Amniotic stem cell (primary cell): ENCODE measurements around the gene OTUD7B.
"Not testable (repeated sequence)": the region's sequence is repeated elsewhere in the genome, so short reads cannot be mapped to it uniquely, and the experiment has no call there.

Source experiments
- DNase-seq: peaks from one replicate; lab custom pipeline; 2025; lab: John Stamatoyannopoulos, UW

Gene OTUD7B

GRCh38 chr1:150002217-150002616, 8.3 kb downstream of the OTUD7B start:
- DNase-seq, result no peak

DNA sequence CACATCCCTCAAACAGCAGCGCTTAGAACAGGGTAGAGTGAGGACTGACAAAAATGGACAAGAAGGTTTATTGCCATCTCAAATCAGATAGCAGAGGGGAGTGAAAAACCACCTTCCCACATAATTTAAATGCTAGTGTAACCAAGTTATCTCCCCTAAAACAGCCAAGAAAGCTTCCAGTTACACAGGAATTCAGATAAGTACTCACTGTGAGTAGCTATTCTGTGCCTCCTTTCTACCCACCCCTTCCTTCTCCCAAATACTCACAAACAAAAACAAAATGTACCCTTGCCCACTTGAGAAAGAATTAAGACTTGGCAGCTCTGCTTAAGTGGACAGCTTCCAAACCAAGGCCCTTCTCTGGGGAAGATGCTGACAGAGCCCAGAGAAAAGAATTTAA, 9.1 kb downstream of the OTUD7B start:
- no peak for DNase-seq

DNA sequence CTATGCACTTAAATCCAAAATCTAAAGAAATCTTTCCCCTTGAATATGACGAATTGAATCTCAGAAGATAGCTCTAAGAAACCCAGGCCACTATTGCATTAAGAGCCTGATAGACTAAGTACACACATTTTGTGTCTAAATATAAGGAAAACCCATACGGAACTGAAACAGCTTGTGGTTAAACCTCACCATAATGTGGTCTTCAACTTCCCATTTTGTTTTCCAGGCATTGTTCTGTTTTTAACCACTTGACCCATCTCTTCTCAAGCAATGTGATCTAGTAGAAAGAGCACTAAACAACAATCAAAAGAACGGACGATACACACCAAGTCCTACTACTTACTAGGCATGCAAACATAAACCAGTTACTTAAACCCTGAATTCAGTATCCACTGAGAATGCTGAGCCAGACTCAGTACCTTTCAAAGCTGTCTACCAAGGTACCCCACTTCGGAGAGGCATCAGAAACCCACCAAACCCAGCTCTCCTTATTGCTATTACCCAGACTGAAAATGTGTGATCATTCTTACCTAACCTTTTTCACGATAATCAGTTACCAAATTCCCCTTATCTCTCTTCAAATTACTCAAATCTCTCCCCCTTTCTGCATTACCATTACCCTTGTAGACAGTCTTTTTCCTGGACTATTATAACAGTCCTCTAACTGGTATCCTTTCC, 12.8 kb downstream of the OTUD7B start:
- no peak for DNase-seq

DNA sequence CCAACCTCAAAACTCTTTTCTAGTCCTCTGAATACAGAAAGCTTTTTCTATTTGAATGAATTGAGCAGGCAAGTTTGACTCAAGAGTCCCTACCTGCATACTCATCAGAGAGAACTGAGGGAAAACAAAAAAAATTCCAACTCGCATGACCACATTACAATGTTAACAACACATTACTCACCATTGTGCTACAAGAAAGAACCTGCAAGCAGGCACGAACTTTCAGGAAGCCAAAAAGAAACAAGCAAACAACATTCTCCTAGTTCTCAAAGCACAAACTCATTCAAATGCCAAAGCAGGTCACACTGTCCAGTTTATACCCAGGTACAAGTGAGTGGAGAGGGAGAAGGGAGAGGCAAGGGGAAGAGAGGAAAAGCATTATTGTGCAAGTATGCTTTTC, 14.6 kb downstream of the OTUD7B start:
- DNase-seq, result no peak

- DNase-seq, result no peak
Measured at GRCh38 chr1:149993764-149994163, 16.8 kb downstream of the OTUD7B start.

GRCh38 chr1:149993181-149993580, 17.3 kb downstream of the OTUD7B start:
- no peak for DNase-seq

GRCh38 chr1:149987297-149987595, 23.3 kb downstream of the OTUD7B start:
- no peak for DNase-seq

GRCh38 chr1:149986486-149987296, 23.8 kb downstream of the OTUD7B start:
- peak; percentile 43 for DNase-seq

GRCh38 chr1:149979972-149980540, 30.5 kb downstream of the OTUD7B start:
- no peak for DNase-seq

- DNase-seq, result no peak
Measured at GRCh38 chr1:149979245-149979971, 31.1 kb downstream of the OTUD7B start.

DNA sequence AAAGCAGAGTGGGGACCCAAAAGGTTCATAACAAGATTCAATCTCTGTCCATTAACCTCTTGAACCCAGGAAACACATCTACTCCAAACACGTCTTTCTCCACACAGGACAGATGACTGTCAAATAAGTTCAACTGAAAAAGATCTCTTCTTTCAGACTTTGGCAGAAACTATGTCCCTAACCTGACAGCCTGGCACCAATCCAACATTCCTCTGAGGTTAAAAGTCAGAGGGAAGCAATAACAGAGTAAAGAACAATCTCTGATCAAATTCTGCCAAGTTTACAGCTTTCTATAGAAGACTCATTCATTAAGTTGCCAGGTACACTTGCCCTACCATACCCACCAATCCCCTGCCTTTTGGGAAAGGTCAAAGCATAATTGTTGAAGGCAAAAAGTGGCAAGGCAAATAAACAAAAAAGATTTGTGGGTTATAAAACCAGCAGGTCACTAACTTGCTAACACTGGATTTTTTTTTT, 31.9 kb downstream of the OTUD7B start:
- no peak for DNase-seq

- DNase-seq, result no peak
Measured at GRCh38 chr1:149977345-149977744, 33.2 kb downstream of the OTUD7B start.

- no peak for DNase-seq
Measured at GRCh38 chr1:149972547-149972946, 38.0 kb downstream of the OTUD7B start.

DNA sequence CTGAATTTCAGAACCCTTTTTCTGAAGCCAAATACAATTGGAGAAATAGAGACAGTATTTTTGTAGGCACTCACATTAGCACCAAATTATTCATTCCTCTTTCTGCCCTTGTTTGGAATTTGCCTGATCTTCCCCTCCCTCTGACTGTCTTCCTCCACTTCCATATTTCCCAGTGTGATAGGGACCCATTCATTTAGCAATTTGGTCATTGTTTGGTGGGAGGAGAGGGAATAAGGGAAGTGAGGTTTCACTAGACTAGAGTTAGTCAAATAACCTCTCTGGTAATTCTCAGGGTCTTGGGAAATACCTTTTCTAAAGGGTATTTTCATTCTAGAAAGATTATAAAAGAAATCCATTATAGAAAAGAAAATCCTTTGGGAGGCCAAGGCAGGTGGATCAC, 42.9 kb downstream of the OTUD7B start:
- no peak for DNase-seq

GRCh38 chr1:149967041-149967440, 43.5 kb downstream of the OTUD7B start:
- DNase-seq, result no peak

DNA sequence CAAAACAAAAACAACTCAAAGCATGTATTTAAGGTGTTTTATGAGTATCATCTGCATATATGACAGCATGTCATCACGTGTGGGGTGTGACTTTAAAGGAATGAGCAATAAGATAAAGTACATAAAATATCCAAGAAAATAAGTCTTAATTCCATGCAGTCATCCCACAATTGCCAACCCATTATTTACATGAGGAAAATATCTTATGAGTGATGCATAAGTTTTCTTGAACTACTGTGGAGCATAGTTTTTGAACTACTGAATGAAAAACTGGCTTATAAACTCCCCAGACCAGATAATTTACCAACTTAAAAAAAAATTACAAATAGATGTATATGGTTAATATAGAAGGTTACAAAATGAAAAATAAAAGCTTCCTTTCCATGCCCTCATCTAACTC, 44.1 kb downstream of the OTUD7B start:
- DNase-seq, result no peak

DNA sequence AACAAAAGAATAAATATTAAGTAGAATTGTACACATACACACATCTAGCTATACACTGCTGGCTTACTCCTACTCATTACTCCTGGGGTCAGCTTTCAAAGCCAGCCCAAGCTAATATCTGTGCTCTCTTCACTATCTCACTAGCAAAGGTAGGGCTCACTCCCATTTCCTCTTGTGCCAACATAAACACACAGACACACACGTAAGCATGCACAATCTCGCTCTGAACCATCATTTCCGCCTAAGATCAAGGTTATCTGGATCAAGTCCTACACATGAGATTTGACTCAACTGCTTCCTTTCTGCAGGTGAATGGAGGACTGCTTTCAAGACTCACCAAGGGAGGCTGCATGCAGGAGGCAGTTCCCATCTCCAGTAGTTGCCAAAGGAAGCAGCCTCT, 45.1 kb downstream of the OTUD7B start:
- DNase-seq, result no peak

- no peak for DNase-seq
Measured at GRCh38 chr1:149963358-149963757, 47.2 kb downstream of the OTUD7B start.

GRCh38 chr1:149962736-149963135, 47.8 kb downstream of the OTUD7B start:
- DNase-seq, result no peak

DNA sequence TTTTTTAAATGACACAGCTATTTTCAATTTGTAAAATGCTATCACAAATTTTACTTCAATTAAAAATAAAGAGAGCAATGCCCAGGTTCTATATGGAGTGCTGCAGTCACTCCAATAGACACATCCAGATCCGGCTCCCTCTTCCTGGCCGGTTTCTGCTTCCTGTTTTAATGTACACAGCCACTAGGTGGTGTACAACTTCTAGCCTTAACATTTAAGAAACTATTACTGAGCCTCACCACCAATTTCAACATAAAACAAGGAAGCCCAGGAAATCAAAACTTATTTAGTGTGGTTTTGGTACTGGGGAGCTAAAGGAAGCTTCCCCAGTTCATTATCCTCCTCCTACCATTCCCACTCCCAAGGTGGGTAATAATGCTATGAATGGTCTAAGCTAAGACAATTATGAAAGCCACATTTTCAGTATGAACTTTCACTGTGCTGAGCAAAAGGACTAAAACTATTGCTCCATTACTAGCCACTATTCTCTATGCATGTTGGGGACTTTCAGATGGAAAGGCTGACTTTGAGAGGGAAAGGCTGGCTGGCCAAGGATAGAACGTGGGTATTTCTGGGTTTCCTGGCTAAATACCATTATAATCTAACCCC, 48.4 kb downstream of the OTUD7B start:
- DNase-seq, result peak; percentile 48

DNA sequence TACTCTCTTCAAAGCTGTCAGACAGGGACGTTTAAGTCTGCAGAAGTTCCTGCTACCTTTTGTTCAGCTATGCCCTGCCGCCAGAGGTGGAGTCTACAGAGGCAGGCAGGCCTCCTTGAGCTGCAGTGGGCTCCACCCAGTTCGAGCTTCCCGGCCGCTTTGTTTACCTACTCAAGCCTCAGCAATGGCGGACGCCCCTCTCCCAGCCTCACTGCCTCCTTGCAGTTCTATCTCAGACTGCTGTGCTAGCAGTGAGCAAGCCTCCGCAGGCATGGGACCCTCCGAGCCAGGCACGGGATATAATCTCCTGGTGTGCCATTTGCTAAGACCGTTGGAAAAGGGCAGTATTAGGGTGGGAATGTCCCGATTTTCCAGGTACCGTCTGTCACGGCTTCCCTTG, 53.0 kb downstream of the OTUD7B start:
- DNase-seq, result not testable (repeated sequence)

GRCh38 chr1:149949911-149950310, 60.6 kb downstream of the OTUD7B start:
- no peak for DNase-seq
